HAP-1 (cell line): ENCODE results near the gene PPIL6.

ENCODE experiments used
- DNase-seq, 2 experiments: peaks; one replicate each; pipeline ENCODE4 v3.0.0-alpha.2; 2016 to 2020; ENCODE audit warnings: low spot score in 2 of 2
- H3K27me3 ChIP-seq: fragments of 250-450 bp; sonication (Bioruptor Pico); 2 replicates; pipeline ENCODE4 v1.5.1; 2020; ENCODE audit warnings: low read depth, mild to moderate bottlenecking, moderate library complexity
- H3K36me3 ChIP-seq: fragments of 250-450 bp; sonication (Bioruptor Pico); replicated peaks from 2 replicates; pipeline ENCODE4 v1.5.1; 2020; ENCODE audit warnings: mild to moderate bottlenecking
- H3K4me1 ChIP-seq: fragments of 250-450 bp; sonication (Bioruptor Pico); 2 replicates; pipeline ENCODE4 v1.5.1; 2020; ENCODE audit warnings: mild to moderate bottlenecking
- H3K4me3 ChIP-seq: fragments of 250-450 bp; sonication (Bioruptor Pico); 2 replicates; pipeline ENCODE4 v1.5.1; 2020; ENCODE audit warnings: mild to moderate bottlenecking, moderate library complexity
- H3K9me3 ChIP-seq: fragments of 250-450 bp; sonication (Bioruptor Pico); 2 replicates; pipeline ENCODE4 v1.5.1; 2020; ENCODE audit warnings: mild to moderate bottlenecking, moderate library complexity
- in situ Hi-C: fragments of 300-500 bp; cut with MboI; formaldehyde crosslinking; loops from 3 replicates; pipeline ENCODE4 v1.14.3; 2020; ENCODE audit warnings: low sequenced_read_pairs, inconsistent platforms, mixed read lengths

Gene PPIL6

DNA sequence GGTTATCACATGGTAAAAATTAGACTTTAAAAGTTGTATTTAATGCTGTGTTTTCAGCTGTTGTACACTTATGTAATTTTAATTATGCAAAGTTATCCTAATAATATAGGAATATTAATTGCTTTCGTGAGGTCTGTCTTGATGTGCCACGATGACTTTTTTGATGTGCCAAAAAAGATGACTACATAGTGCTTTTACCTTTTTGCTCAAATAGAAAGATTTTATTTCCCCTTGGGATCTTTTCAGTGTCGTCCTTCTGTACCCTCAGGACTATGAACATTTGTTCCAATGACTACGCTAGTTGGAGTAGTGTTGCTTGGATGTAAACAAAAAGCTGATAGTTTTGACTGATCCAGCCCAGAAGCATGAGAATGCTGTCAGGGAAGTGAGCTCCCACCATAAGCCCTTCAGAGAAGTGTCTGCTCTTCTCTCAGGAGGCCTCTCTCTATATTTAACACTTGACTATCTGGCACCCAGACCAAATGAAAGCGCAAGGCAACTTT lies 56.9 kb downstream of the PPIL6 start:
- DNase-seq: no peak
- in situ Hi-C loops: loop anchor here (5.0 to 25.0 kb wide), 3 partner anchors 196 to 846 kb away; partner anchors contain the start of genes CEP57L1 and SESN1
- H3K27me3 ChIP-seq: no peaks in the 10 kb centered on the region
- peaks cover 15% of the 10 kb centered on the region for H3K4me1 ChIP-seq
- H3K4me3 ChIP-seq: peak overlapping the region; percentile 84
- no peaks in the 10 kb centered on the region for H3K9me3 ChIP-seq
- peaks cover 6% of the 10 kb centered on the region; the same call in 1 of the 2 replicates for H3K36me3 ChIP-seq

DNA sequence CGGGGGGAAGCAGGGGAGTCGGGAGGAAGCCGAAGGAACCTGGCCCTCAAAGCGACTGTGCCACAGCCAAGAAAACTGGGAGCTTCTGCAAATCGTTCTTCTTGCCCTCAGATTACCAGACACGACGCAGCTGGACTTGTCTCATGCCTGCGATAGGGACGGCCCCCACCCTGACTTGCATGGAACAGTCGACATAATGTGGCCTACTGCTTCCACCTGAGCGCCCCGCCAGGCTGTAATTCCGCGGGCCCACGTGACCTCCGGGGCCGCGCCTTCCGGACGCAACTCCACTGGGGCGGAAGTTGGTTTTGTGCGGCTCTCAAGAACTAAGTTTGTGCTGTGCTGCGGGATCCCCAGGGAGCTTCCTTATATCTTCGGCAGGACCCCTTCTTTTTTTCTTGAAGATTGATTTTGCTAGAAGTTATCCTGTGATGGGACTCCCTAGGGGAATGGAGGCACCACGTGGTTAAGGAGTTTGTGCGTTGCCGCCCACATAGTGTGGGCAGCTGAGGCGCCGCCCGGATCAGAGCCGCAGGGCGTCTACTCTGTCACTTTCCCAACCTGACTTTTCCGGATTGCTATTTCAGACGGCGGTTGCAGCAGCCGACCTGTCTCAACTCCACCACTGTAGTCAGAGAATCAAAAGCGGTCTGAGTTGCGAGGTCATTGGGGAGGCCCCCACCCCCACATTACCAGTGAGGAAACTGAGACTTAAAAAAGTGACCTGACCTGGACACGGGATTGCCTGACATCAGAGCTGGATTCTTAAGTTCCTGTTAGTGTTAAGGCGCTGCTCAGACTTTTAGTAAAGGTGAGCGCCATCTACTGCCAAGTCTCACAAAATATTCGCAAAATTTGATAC lies 57.6 kb downstream of the PPIL6 start:
- in situ Hi-C loops: loop anchor here (5.0 to 25.0 kb wide), 3 partner anchors 196 to 846 kb away; partner anchors contain the start of genes CEP57L1 and SESN1
- DNase-seq: peak; percentile 82 to 93
- H3K9me3 ChIP-seq: no peaks in the 10 kb centered on the region

DNA sequence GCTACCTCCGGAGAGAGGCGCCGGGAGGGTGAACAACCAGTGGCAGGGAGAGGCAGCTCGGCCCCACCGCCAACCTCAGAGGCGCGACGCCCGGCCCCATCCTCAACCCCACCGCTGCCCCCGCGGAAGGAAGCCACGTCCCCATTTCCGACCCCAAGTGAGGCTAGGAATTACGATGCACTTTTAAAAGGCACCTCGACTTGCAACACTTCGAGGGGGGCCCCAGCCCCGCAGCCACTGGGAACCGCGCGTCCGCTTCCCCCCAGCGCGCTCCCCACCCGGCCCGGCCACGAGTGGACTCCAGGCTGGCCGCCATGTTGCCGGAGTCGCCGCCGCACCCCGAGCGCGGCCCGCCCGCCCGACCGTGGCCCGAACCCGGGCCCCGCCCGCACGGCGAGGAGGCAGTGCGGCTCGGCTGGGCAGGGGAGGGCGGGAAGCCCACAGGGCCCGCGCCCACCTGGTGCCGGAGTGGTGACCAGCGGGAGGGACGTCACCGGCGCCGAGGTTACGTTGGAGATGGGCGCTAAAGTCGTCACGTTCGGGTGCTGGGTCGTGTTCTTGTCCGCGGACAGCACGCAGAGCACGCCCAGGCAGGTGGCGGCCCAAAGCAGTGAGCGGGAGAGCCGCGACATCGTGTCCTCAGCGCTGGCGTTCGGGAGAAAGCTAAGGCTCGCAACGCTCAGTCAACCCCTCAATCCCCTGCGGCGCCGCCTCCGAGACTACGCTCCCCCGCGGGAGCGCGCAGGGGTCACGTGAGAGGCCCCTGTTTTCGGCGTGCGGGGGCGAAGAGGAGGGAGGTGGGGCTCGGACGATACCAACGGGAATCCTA lies 58.5 kb downstream of the PPIL6 start, which contains the start of gene CD164:
Gene CD164, minus strand, starts transcription at position 721 of the 829 bp plus-strand sequence. Its CDS starts 89 bp downstream, at position 632.
- peak within 1 kb of the TSS; percentile 84 for H3K4me3 ChIP-seq
- H3K27me3 ChIP-seq: no peaks in the 10 kb centered on the region
- peaks cover 16% of the 10 kb centered on the region for H3K36me3 ChIP-seq
- H3K4me1 ChIP-seq: peaks cover 15% of the 10 kb centered on the region
- H3K9me3 ChIP-seq: no peaks in the 10 kb centered on the region
- peak; percentile 84 to 95 for DNase-seq
- in situ Hi-C loops: loop anchor here (5.0 to 25.0 kb wide), 3 partner anchors 195 to 845 kb away; partner anchors contain the start of genes CEP57L1 and SESN1

More for the DNA sequence above, 57.6 kb downstream of the PPIL6 start:
- peak overlapping the region; percentile 84 for H3K4me3 ChIP-seq
- peaks cover 10% of the 10 kb centered on the region for H3K36me3 ChIP-seq
- H3K27me3 ChIP-seq: no peaks in the 10 kb centered on the region
- H3K4me1 ChIP-seq: peaks cover 15% of the 10 kb centered on the region

DNA sequence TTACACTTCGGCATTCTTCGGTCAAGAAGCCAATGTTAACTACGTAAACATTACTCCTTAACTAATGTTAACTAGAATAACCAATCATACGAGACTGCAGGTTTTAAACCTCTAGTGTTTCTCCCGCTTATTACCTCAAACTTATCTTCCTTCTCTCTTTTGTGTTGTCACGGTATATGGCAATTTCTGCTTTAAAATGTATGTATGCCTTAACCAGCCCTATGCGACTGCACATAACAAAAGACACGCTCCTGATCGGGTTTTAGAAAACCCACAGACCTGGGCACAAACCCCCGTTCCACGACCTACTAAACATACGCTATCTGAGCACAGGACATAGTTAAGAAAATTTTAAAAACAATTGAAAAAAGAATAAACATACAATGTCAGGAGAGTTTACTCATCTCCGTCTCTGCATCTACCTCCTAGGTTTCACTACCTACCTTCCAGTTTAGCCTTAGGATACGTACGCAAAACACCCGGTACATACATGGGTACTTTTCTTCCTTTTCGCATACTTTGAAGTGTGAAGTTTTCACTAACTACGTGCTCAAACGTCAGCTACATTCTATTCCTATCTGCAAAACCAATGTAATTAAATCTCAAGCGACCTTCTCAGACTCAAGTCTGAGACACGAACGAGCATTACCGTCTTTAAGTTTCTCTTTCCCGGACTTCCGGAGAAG lies 59.2 kb downstream of the PPIL6 start:
- Histone ChIP-seq H3K4me3 (peak overlapping the region; percentile 84), H3K9me3 (no peaks in the 10 kb centered on the region), H3K4me1 (peaks cover 15% of the 10 kb centered on the region), H3K27me3 (no peaks in the 10 kb centered on the region), H3K36me3 (peaks cover 24% of the 10 kb centered on the region)
- in situ Hi-C loops: loop anchor here (5.0 to 25.0 kb wide), 3 partner anchors 194 to 844 kb away; partner anchors contain the start of genes CEP57L1 and SESN1
- peak in 1 of 2 experiments; percentile 12 for DNase-seq

DNA sequence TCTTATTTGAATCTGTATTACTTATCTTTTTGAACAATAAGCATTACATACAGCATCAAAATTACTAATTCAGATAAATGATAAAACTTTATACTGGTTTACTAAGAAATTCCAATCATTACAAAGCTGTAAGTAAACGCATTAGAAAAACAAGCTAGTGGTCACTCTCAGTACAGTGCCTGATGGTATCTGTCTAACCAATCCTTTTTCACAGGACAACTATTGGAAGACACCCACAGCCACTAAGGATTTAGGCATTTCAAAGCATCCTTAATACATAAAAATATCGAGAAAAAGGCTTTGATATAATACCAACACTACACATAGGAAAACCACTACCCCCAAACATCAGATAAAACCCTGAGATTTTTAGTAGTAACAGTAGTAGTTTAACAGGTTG lies 60.7 kb downstream of the PPIL6 start:
- Histone ChIP-seq H3K36me3 (peaks cover 37% of the 10 kb centered on the region), H3K4me3 (peak overlapping the region; percentile 84), H3K9me3 (no peaks in the 10 kb centered on the region), H3K27me3 (no peaks in the 10 kb centered on the region), H3K4me1 (peaks cover 15% of the 10 kb centered on the region)
- in situ Hi-C loops: loop anchor here (5.0 to 25.0 kb wide), 3 partner anchors 192 to 842 kb away; partner anchors contain the start of genes CEP57L1 and SESN1
- no peak for DNase-seq

DNA sequence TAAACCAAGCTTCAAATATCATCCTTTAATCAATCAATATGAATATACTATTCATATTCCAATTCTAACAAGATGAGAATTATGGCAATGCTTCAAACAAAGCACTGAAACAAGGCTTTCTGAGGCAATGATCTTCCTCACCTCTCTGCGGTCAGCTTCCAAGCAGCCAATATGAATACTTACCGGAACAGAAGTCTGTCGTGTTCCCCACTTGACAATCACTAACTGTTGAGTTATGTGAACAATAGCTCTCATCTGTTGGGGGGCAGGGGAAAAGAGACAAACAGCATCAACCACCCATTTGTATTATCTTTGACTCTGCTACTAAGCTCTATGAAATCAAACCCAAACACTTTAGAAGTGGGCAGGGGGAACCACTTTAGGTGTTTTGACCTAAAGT lies 62.7 kb downstream of the PPIL6 start:
- in situ Hi-C loops: loop anchor here (25.0 kb wide), 1 partner anchor 840 kb away; no protein-coding TSS in a partner anchor
- H3K36me3 ChIP-seq: peaks cover 51% of the 10 kb centered on the region
- H3K4me1 ChIP-seq: peaks cover 9% of the 10 kb centered on the region
- no peak overlapping the region for H3K4me3 ChIP-seq
- no peaks in the 10 kb centered on the region for H3K27me3 ChIP-seq
- H3K9me3 ChIP-seq: no peaks in the 10 kb centered on the region
- DNase-seq: no peak

DNA sequence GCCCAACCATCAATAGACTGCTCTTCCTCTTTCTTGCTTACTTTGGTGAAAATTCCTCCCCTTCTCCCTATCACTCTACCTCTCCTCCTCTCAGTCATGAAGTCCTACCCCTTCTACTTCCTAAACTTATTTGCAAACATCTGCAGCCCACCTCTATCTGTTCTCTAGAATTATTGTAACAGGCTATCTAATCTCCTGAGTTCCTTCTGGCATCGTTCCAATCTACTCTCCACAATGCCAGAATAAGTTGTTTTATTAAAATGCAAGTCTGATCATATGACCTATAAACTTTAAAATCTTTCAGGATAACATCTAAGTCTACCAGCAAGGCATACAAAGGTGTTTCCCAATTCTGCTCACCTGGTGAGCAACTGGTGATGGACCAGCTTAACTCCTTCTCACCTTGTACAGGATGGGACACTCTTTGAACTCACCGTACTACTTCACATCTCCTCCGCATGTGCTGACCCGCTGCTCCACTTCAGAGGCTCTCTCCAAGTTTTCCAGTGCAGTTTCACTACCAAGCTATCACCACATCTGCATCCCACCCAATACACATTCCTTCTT lies 66.0 kb downstream of the PPIL6 start:
- in situ Hi-C loops: no loop called here
- Histone ChIP-seq H3K36me3 (peaks cover 77% of the 10 kb centered on the region), H3K4me3 (no peak overlapping the region), H3K27me3 (no peaks in the 10 kb centered on the region), H3K9me3 (no peaks in the 10 kb centered on the region), H3K4me1 (peaks cover 6% of the 10 kb centered on the region)
- no peak for DNase-seq

DNA sequence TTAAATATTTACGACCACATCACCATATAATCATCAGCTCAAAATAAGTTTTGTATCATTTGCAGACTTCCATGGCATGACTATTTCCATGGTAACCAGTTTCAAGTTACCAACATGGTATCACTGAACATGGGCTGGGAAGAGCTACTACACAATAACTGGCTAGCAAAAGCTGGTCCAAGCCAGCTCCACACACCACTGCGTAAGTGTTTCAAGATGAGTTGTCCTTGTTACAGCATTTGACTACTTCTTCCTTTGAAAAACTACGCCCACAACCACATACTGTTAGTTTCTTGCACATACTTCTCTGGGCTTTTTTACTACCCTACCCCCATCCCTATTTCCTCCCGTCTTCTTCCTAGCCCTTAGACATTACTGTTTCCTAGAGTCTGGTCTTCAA lies 66.7 kb downstream of the PPIL6 start:
- H3K4me1 ChIP-seq: no peaks in the 10 kb centered on the region
- no peak overlapping the region for H3K4me3 ChIP-seq
- H3K27me3 ChIP-seq: no peaks in the 10 kb centered on the region
- no peak for DNase-seq
- in situ Hi-C loops: no loop called here
- peaks cover 75% of the 10 kb centered on the region for H3K36me3 ChIP-seq
- no peaks in the 10 kb centered on the region for H3K9me3 ChIP-seq

DNA sequence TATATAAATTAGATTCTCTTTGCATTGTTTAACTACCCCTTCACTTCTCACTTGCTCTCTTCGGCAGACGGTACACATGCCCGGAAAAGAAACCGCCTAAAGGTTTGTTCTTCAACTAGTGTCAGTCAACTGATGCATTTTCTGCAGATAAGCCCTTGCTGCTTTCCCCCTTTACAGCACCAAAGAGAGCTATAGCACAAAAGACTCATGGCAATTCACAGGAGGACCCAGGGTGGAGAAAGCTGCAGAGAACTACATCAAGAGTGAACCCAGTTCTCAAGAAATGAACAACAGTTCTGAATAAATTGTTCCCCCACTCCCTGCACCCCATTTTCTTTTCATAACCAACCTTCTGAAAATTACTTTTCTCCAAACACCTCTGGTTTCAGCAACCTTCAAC lies 67.1 kb downstream of the PPIL6 start:
- no peaks in the 10 kb centered on the region for H3K9me3 ChIP-seq
- H3K27me3 ChIP-seq: no peaks in the 10 kb centered on the region
- no peak overlapping the region for H3K4me3 ChIP-seq
- no peaks in the 10 kb centered on the region for H3K4me1 ChIP-seq
- H3K36me3 ChIP-seq: peaks cover 79% of the 10 kb centered on the region
- in situ Hi-C loops: no loop called here
- DNase-seq: no peak

DNA sequence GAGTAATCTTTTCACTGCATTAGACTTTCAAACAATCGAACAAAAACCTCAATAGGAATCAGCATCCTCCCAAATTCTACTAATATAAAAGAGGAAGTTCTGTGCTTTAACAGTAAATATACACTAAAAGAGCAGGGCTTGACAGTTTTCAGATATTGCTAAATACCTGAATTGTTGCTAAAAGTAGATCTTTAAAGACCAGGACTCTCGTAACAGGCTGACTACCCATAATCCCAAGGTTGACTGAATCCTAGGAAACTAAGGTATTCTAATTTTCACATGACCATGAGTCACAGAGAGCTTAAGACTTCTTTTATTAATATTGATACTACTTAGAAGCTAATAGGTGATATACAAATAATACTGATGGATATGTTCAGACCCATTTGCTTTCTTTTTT lies 68.3 kb downstream of the PPIL6 start:
- Histone ChIP-seq H3K4me3 (no peak overlapping the region), H3K9me3 (no peaks in the 10 kb centered on the region), H3K36me3 (peaks cover 82% of the 10 kb centered on the region), H3K27me3 (no peaks in the 10 kb centered on the region), H3K4me1 (no peaks in the 10 kb centered on the region)
- DNase-seq: no peak
- in situ Hi-C loops: no loop called here

DNA sequence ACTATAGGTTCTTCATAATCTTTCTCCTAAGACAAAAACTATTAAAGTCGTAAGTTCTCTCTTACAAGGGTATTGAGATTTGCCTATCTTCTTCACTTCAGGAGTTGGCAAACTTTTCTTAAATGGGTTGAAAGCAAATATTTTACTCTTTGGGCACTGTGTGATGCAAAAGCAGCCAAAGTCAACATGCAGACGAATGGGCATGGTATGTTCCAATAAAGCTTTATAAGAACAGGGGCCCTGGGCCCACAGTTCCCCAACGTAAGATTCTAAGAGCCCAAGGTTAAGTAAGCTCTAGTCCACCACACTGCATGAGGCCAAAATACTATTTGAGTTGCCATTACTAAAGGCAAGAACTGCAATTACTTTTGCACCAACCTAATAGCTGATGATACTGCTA lies 69.6 kb downstream of the PPIL6 start:
- in situ Hi-C loops: no loop called here
- no peaks in the 10 kb centered on the region for H3K9me3 ChIP-seq
- no peaks in the 10 kb centered on the region for H3K4me1 ChIP-seq
- peaks cover 82% of the 10 kb centered on the region for H3K36me3 ChIP-seq
- no peaks in the 10 kb centered on the region for H3K27me3 ChIP-seq
- H3K4me3 ChIP-seq: no peak overlapping the region
- DNase-seq: no peak

DNA sequence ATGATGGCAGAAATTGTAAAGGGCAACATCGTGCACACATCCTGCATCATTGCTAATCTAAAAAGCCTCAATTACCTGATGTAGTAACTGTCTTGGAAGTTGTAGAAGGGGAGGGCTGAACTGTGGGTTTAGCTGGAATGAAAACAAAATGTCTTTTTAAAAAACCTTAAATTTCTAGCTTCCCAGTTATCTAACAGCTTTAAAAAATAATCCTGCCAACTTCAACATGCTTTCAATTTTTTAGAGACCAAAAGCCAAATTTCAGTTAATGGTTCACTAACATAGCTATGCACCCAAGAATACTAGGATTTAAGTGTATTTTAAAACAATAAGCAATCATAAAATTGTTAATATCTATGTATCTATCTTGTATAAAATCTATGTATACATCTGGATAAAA lies 70.1 kb downstream of the PPIL6 start:
- Histone ChIP-seq H3K4me1 (no peaks in the 10 kb centered on the region), H3K27me3 (no peaks in the 10 kb centered on the region), H3K9me3 (no peaks in the 10 kb centered on the region), H3K36me3 (peaks cover 83% of the 10 kb centered on the region), H3K4me3 (no peak overlapping the region)
- no peak for DNase-seq
- in situ Hi-C loops: no loop called here

DNA sequence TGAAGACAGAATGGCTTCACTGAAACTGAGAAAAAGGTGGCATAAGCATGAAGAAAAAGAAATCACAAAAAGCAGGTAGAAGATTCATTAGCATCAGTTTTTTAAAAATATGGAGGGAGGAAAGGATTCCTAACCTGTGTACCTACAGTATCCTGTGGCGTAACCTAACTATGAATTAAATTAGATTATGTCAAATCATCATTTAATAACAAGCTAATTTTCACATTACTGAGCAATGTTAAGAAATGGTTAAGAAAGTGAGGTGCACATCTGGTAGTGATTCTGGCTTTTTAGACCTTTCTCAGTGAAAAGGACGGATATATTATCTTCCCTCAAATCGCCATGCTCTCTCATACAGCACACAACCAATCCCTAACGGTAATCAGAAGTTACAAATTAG lies 70.7 kb downstream of the PPIL6 start:
- in situ Hi-C loops: no loop called here
- Histone ChIP-seq H3K9me3 (no peaks in the 10 kb centered on the region), H3K4me1 (no peaks in the 10 kb centered on the region), H3K4me3 (no peak overlapping the region), H3K27me3 (no peaks in the 10 kb centered on the region), H3K36me3 (peaks cover 83% of the 10 kb centered on the region)
- DNase-seq: no peak
